HG03439 (cell line): ENCODE data around the gene USP15.

Experiments
- ATAC-seq: cut with Tn5 transposase; IDR thresholded peaks from one replicate; pipeline ENCODE4 v1.9.1; 2021; ENCODE audit warnings: mild to moderate bottlenecking, moderate library complexity; ENCODE audit not compliant: unreplicated experiment

USP15 gene

GRCh38 chr12:62279058-62279457, 18.9 kb downstream of the USP15 start:
- ATAC-seq: no peak

GRCh38 chr12:62279961-62280360, 19.8 kb downstream of the USP15 start:
- no peak for ATAC-seq

GRCh38 chr12:62282057-62282774, 22.0 kb downstream of the USP15 start:
- ATAC-seq: no peak

- ATAC-seq: no peak
These were observed 24.5 kb downstream of the USP15 start for GRCh38 chr12:62284749-62285148.

- ATAC-seq: no peak
These were observed 25.1 kb downstream of the USP15 start for GRCh38 chr12:62285284-62285683.

- no peak for ATAC-seq
These were observed 28.1 kb downstream of the USP15 start for GRCh38 chr12:62288328-62288727.

- ATAC-seq: no peak
These were observed 30.6 kb downstream of the USP15 start for GRCh38 chr12:62290846-62291245.

GRCh38 chr12:62291864-62292760, 31.9 kb downstream of the USP15 start:
- no peak for ATAC-seq

- no peak for ATAC-seq
These were observed 32.6 kb downstream of the USP15 start for GRCh38 chr12:62292761-62293344.

- ATAC-seq: no peak
These were observed 34.2 kb downstream of the USP15 start for GRCh38 chr12:62294378-62294777.

GRCh38 chr12:62296001-62296400, 35.8 kb downstream of the USP15 start:
- ATAC-seq: no peak

- no peak for ATAC-seq
These were observed 37.1 kb downstream of the USP15 start for GRCh38 chr12:62297321-62297720.

- ATAC-seq: no peak
These were observed 39.4 kb downstream of the USP15 start for GRCh38 chr12:62299617-62300016.

GRCh38 chr12:62301080-62301798, 41.0 kb downstream of the USP15 start:
- ATAC-seq: no peak

GRCh38 chr12:62301799-62302133, 41.6 kb downstream of the USP15 start:
- no peak for ATAC-seq

- ATAC-seq: no peak
These were observed 44.4 kb downstream of the USP15 start for GRCh38 chr12:62304560-62304959.

- ATAC-seq: no peak
These were observed 45.6 kb downstream of the USP15 start for GRCh38 chr12:62305778-62306177.

GRCh38 chr12:62306569-62307530, 46.6 kb downstream of the USP15 start:
- no peak for ATAC-seq

- ATAC-seq: no peak
These were observed 48.0 kb downstream of the USP15 start for GRCh38 chr12:62308201-62308600.

GRCh38 chr12:62313727-62314380, 53.6 kb downstream of the USP15 start:
- ATAC-seq: no peak
